ENCODE results near the gene TMEM248. TPM values are rescaled to one million over a fixed set of nuclear protein-coding genes. Genes with fewer than 3 reads are reported as not detected.

TMEM248 gene
- total and polyA plus RNA-seq, 2 of the 13 experiments (the other 11 are each of a cell fraction or from before 2014, with no cell fraction given): 54.3 to 109 TPM

- H3K9me3 ChIP-seq (ENCODE audit: low read length): no peaks in the 10 kb centered on the region
- no TSS peak for BruUV-seq (replicated peaks)
- intact Hi-C loops (cut with micrococcal nuclease; ENCODE audit: unreplicated experiment) (no loop called here), in situ Hi-C loops (cut with HindIII; ENCODE audit: extremely low pct_ligation_motif_present, low pct_unique_long_range_greater_than_20kb) (no loop called here)
- CTCF ChIA-PET (ENCODE audit: low intra/inter-chr PET ratio, low total read pairs): no interaction called here
- peaks cover 2 to 22% of the 10 kb centered on the region in 2 experiments; a peak in 4 of 5 replicates for H3K36me3 ChIP-seq (replicated peaks in 1 of 2; ENCODE audit: control insufficient read depth in 1 of 2, insufficient read depth in 2 of 2, low read length in 2 of 2)
- no peak overlapping the region for H3K27ac ChIP-seq (ENCODE audit: extremely low read length, insufficient read depth, low read length)
- no peaks in the 10 kb centered on the region for H3K27me3 ChIP-seq (ENCODE audit: control insufficient read depth in 1 of 2, insufficient read depth in 2 of 2, low read length in 2 of 2)
- H2AFZ ChIP-seq (ENCODE audit: low read length): no peak overlapping the region
- no peaks in the 10 kb centered on the region for H4K20me1 ChIP-seq (ENCODE audit: insufficient read depth, low read length)
- FAIRE-seq: no peak
- no peak overlapping the region for H3K9ac ChIP-seq (ENCODE audit: insufficient read depth, low read depth, low read length)
- WGBS (ENCODE audit: low lambda C conversion rate): 100% methylated on average over 2 of the region's 5 CpGs
- no peak for DNase-seq (ENCODE audit: low spot score)
- POLR2A ChIA-PET: interaction anchor here (1.1 kb wide), 1 partner anchor 18 kb away, joined by 3 read pairs; no protein-coding TSS in a partner anchor
- H3K4me2 ChIP-seq (ENCODE audit: low read depth, low read length): no peak overlapping the region
- no peak; the same call in 1 of the 3 replicates for ATAC-seq
- no peaks in the 10 kb centered on the region for H3K79me2 ChIP-seq (ENCODE audit: insufficient read depth, low read length)
- no peak overlapping the region for H3K4me3 ChIP-seq (replicated peaks in 1 of 3; ENCODE audit: insufficient read depth in 1 of 3, low read depth in 2 of 3, low read length in 3 of 3)
- peaks cover 25% of the 10 kb centered on the region for H3K4me1 ChIP-seq (ENCODE audit: insufficient read depth, low read length)
- TF ChIP-seq ZNF781 (CRISPR knock-in tag; IDR thresholded peaks at IDR 0.05; ENCODE audit: borderline replicate concordance, not compliant biosample characterization): no peak
- no peak for TF ChIP-seq ZNF792 (CRISPR knock-in tag; IDR thresholded peaks at IDR 0.05)
- TF ChIP-seq, protein P1, sequence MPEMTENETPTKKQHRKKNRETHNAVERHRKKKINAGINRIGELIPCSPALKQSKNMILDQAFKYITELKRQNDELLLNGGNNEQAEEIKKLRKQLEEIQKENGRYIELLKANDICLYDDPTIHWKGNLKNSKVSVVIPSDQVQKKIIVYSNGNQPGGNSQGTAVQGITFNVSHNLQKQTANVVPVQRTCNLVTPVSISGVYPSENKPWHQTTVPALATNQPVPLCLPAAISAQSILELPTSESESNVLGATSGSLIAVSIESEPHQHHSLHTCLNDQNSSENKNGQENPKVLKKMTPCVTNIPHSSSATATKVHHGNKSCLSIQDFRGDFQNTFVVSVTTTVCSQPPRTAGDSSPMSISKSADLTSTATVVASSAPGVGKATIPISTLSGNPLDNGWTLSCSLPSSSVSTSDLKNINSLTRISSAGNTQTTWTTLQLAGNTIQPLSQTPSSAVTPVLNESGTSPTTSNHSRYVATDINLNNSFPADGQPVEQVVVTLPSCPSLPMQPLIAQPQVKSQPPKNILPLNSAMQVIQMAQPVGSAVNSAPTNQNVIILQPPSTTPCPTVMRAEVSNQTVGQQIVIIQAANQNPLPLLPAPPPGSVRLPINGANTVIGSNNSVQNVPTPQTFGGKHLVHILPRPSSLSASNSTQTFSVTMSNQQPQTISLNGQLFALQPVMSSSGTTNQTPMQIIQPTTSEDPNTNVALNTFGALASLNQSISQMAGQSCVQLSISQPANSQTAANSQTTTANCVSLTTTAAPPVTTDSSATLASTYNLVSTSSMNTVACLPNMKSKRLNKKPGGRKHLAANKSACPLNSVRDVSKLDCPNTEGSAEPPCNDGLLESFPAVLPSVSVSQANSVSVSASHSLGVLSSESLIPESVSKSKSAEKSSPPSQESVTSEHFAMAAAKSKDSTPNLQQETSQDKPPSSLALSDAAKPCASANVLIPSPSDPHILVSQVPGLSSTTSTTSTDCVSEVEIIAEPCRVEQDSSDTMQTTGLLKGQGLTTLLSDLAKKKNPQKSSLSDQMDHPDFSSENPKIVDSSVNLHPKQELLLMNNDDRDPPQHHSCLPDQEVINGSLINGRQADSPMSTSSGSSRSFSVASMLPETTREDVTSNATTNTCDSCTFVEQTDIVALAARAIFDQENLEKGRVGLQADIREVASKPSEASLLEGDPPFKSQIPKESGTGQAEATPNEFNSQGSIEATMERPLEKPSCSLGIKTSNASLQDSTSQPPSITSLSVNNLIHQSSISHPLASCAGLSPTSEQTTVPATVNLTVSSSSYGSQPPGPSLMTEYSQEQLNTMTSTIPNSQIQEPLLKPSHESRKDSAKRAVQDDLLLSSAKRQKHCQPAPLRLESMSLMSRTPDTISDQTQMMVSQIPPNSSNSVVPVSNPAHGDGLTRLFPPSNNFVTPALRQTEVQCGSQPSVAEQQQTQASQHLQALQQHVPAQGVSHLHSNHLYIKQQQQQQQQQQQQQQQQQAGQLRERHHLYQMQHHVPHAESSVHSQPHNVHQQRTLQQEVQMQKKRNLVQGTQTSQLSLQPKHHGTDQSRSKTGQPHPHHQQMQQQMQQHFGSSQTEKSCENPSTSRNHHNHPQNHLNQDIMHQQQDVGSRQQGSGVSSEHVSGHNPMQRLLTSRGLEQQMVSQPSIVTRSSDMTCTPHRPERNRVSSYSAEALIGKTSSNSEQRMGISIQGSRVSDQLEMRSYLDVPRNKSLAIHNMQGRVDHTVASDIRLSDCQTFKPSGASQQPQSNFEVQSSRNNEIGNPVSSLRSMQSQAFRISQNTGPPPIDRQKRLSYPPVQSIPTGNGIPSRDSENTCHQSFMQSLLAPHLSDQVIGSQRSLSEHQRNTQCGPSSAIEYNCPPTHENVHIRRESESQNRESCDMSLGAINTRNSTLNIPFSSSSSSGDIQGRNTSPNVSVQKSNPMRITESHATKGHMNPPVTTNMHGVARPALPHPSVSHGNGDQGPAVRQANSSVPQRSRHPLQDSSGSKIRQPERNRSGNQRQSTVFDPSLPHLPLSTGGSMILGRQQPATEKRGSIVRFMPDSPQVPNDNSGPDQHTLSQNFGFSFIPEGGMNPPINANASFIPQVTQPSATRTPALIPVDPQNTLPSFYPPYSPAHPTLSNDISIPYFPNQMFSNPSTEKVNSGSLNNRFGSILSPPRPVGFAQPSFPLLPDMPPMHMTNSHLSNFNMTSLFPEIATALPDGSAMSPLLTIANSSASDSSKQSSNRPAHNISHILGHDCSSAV (CRISPR knock-in tag; IDR thresholded peaks at IDR 0.05; ENCODE audit: borderline replicate concordance): no peak
- TF ChIP-seq MED1 (CRISPR knock-in tag; IDR thresholded peaks at IDR 0.05): no peak
- no peak for TF ChIP-seq ZNF547 (CRISPR knock-in tag; IDR thresholded peaks at IDR 0.05)
- no peak for TF ChIP-seq ZNF777 (CRISPR knock-in tag; IDR thresholded peaks at IDR 0.05)
- no peak for TF ChIP-seq CSRNP1 (CRISPR knock-in tag; IDR thresholded peaks at IDR 0.05)
- TF ChIP-seq ZNF10 (CRISPR knock-in tag; IDR thresholded peaks at IDR 0.05; ENCODE audit: borderline replicate concordance, low read depth): no peak
- TF ChIP-seq ZKSCAN5 (CRISPR knock-in tag; IDR thresholded peaks at IDR 0.05): no peak
- no peak for TF ChIP-seq TMF1 (CRISPR knock-in tag; IDR thresholded peaks at IDR 0.05; ENCODE audit: low read depth)
- TF ChIP-seq SIN3A (IDR thresholded peaks at IDR 0.05; ENCODE audit: borderline replicate concordance, low read depth, low read length): no peak
- TF ChIP-seq ETS1 (CRISPR knock-in tag; IDR thresholded peaks at IDR 0.05): no peak
- no peak for TF ChIP-seq FOXK2 (IDR thresholded peaks at IDR 0.05)
- TF ChIP-seq, protein P2, sequence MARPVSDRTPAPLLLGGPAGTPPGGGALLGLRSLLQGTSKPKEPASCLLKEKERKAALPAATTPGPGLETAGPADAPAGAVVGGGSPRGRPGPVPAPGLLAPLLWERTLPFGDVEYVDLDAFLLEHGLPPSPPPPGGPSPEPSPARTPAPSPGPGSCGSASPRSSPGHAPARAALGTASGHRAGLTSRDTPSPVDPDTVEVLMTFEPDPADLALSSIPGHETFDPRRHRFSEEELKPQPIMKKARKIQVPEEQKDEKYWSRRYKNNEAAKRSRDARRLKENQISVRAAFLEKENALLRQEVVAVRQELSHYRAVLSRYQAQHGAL (CRISPR knock-in tag; IDR thresholded peaks at IDR 0.05; ENCODE audit: not compliant biosample characterization): no peak
Measured at GRCh38 chr7:66961096-66961495, 40.1 kb downstream of the TMEM248 start.
